ENCODE measurements around the gene TRAF3IP1.

Gene TRAF3IP1

GRCh38 chr2:238294046-238294392 is 26.3 kb upstream of the TRAF3IP1 start:
- DNase-seq (ENCODE audit: insufficient read length, low spot score): no peak
- no peak for TF ChIP-seq PAX5 (IDR thresholded peaks at IDR 0.05; ENCODE audit: insufficient read depth, low read length, severe bottlenecking)
- no peak for TF ChIP-seq TAF1 (IDR thresholded peaks at IDR 0.05; ENCODE audit: low read depth, low read length)
- no peak for TF ChIP-seq POLR2AphosphoS5 (IDR thresholded peaks at IDR 0.05; ENCODE audit: low read depth, low read length)
- TF ChIP-seq SPI1 (IDR thresholded peaks at IDR 0.05; ENCODE audit: low read depth, low read length): no peak
- no peak for TF ChIP-seq POLR2A (IDR thresholded peaks at IDR 0.05; ENCODE audit: low read depth, low read length)
- FAIRE-seq: no peak

- TF ChIP-seq POU2F2 (IDR thresholded peaks at IDR 0.05; ENCODE audit: low read depth, low read length) (no peak), POLR2A (IDR thresholded peaks at IDR 0.05; ENCODE audit: low read depth, low read length) (no peak), POLR2AphosphoS5 (IDR thresholded peaks at IDR 0.05; ENCODE audit: low read depth, low read length) (no peak), SPI1 (IDR thresholded peaks at IDR 0.05; ENCODE audit: low read depth, low read length) (no peak), PAX5 (IDR thresholded peaks at IDR 0.05; ENCODE audit: insufficient read depth, low read length, severe bottlenecking) (no peak), TAF1 (IDR thresholded peaks at IDR 0.05; ENCODE audit: low read depth, low read length) (no peak)
- DNase-seq (ENCODE audit: insufficient read length, low spot score) (no peak), FAIRE-seq (no peak)
These were observed 25.8 kb upstream of the TRAF3IP1 start for GRCh38 chr2:238294393-238295143.

DNA sequence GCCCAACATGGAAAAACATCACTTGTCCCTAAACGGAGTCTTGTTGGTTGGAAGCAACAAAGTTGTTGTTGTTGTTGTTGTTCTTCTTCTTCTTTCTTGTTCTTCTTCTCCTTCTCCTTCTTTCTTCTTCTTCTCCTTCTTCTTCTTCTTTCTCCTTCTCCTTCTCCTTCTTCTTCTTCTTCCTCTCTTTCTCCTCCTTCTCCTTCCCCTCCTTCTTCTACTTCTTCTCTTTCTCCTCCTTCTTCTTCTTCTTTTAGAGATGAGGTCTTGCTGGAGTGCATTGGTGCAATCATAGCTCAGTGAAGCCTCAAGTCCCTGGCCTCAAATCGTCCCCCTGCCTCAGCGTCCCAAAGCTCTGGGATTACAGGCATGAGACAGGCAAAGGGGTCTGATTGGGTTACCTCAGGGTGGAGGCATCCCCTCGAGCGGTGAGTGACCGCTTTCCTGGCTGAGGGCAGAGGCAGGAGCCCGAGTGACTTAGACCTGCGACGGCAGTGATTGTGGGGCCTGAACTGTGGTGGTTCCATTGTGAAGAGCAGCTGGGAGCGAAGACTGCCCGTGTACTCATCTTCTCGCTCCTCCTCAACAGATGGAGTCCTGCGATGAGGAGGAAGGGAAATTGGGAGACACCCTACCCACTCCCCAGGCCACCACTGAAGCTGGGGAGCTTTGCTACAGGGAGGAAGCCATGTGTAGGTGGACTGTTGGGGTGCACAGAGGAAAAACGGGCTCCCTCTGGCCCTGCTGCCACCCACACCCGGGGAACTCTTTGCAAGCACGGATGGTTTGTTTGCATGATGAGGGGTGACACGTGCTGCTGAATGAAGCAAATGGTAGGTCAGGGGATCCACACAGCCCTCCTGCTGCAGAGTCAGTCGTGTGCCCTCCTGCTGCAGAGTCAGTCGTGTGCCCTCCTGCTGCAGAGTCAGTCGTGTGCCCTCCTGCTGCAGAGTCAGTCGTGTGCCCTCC is 24.9 kb upstream of the TRAF3IP1 start:
- FAIRE-seq (no peak), DNase-seq (ENCODE audit: insufficient read length, low spot score) (no peak)
- no peak for TF ChIP-seq TAF1 (IDR thresholded peaks at IDR 0.05; ENCODE audit: low read depth, low read length)
- TF ChIP-seq SPI1 (IDR thresholded peaks at IDR 0.05; ENCODE audit: low read depth, low read length): no peak
- no peak for TF ChIP-seq PAX5 (IDR thresholded peaks at IDR 0.05; ENCODE audit: insufficient read depth, low read length, severe bottlenecking)
- TF ChIP-seq POLR2A (IDR thresholded peaks at IDR 0.05; ENCODE audit: low read depth, low read length): no peak
- no peak for TF ChIP-seq POU2F2 (IDR thresholded peaks at IDR 0.05; ENCODE audit: low read depth, low read length)
- no peak for TF ChIP-seq POLR2AphosphoS5 (IDR thresholded peaks at IDR 0.05; ENCODE audit: low read depth, low read length)

DNA sequence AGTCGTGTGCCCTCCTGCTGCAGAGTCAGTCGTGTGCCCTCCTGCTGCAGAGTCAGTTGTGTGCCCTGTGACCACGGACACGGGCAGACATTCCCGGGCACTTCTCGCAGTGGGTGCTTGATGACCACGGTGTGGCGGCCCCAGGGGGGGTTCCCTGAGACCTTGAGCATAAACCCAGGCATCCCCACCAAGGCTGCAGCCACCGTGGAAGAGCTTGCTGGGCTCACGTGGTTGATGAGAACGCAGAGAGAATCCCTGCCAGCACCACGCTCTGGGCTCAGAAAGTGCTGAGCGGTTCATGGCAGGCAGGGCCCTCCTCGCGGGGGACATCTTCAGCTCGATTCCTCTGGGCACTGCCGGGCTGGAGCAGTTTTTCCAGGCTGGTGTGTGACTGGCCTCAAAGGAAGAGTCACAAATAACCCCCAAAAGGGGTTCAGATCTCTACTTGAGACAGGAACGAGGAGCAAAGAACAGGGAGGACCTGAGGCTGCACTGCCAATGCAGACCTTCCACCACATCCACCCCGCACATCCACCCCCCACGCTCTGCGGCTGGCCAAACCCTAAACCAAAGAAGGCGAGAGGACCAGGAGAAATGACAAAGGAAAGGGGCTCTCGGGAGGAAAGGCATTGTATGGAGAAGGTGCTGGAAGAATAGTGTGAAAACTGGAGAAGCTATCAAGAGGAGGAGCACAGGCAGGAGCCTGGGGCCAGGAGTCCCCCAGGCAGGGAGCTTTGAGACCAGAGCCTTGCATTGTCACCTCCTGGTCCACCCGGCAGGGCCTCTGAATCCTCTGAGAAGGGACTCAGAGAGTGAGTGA is 23.5 kb upstream of the TRAF3IP1 start:
- FAIRE-seq (no peak), DNase-seq (ENCODE audit: insufficient read length, low spot score) (no peak)
- TF ChIP-seq POLR2AphosphoS5 (IDR thresholded peaks at IDR 0.05; ENCODE audit: low read depth, low read length) (no peak), TAF1 (IDR thresholded peaks at IDR 0.05; ENCODE audit: low read depth, low read length) (no peak), POLR2A (IDR thresholded peaks at IDR 0.05; ENCODE audit: low read depth, low read length) (no peak), POU2F2 (IDR thresholded peaks at IDR 0.05; ENCODE audit: low read depth, low read length) (no peak), SPI1 (IDR thresholded peaks at IDR 0.05; ENCODE audit: low read depth, low read length) (no peak), PAX5 (IDR thresholded peaks at IDR 0.05; ENCODE audit: insufficient read depth, low read length, severe bottlenecking) (no peak)

GRCh38 chr2:238299803-238300202 is 20.5 kb upstream of the TRAF3IP1 start:
- DNase-seq (ENCODE audit: insufficient read length, low spot score) (no peak), FAIRE-seq (no peak)
- TF ChIP-seq POLR2A (IDR thresholded peaks at IDR 0.05; ENCODE audit: low read depth, low read length): no peak
- no peak for TF ChIP-seq POLR2AphosphoS5 (IDR thresholded peaks at IDR 0.05; ENCODE audit: low read depth, low read length)
- no peak for TF ChIP-seq PAX5 (IDR thresholded peaks at IDR 0.05; ENCODE audit: insufficient read depth, low read length, severe bottlenecking)
- no peak for TF ChIP-seq SPI1 (IDR thresholded peaks at IDR 0.05; ENCODE audit: low read depth, low read length)
- no peak for TF ChIP-seq TAF1 (IDR thresholded peaks at IDR 0.05; ENCODE audit: low read depth, low read length)
- TF ChIP-seq POU2F2 (IDR thresholded peaks at IDR 0.05; ENCODE audit: low read depth, low read length): no peak

DNA sequence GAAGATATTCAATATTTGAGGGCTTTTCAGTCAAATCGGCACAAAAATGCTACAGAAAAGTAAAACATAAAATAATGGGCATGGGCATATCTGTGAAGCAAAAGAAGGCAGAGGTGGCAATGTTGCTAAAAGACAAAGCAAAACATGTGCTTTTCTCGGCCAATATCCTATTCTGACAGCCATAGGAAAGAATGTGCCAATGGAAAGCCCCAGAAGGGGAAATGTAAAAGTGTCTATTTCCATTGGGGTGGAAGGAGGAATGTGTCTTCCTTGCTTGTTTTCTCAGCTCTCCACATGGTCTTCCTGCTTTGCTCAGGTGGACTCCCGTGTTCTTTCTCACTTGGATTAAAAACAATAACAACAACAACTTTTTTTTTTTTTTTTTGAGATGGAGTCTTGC is 18.2 kb upstream of the TRAF3IP1 start:
- DNase-seq (ENCODE audit: insufficient read length, low spot score): no peak
- no peak for FAIRE-seq
- TF ChIP-seq PAX5 (IDR thresholded peaks at IDR 0.05; ENCODE audit: insufficient read depth, low read length, severe bottlenecking) (no peak), POU2F2 (IDR thresholded peaks at IDR 0.05; ENCODE audit: low read depth, low read length) (no peak), POLR2A (IDR thresholded peaks at IDR 0.05; ENCODE audit: low read depth, low read length) (no peak), TAF1 (IDR thresholded peaks at IDR 0.05; ENCODE audit: low read depth, low read length) (no peak), SPI1 (IDR thresholded peaks at IDR 0.05; ENCODE audit: low read depth, low read length) (no peak), POLR2AphosphoS5 (IDR thresholded peaks at IDR 0.05; ENCODE audit: low read depth, low read length) (no peak)

DNA sequence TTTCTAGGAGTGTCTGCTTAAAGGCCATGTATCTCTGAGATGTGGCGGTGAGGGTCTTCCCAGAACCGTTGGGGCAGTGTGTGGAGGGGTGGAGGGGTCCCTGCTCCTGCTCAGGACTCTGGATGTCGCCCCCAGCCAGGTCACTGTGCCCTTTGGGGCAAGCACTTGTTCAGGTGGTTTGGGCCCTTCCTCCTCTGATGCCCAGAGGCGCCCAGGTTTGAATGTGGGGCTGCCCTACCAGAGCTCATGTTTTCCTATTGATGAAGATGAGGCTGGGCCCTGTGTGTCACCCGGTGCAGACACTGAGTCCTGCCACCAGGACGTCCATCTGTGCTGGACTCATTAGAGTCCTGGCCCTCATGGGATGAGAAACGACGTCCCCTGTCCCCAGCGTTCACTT is 17.6 kb upstream of the TRAF3IP1 start:
- DNase-seq (ENCODE audit: insufficient read length, low spot score) (no peak), FAIRE-seq (no peak)
- TF ChIP-seq POLR2AphosphoS5 (IDR thresholded peaks at IDR 0.05; ENCODE audit: low read depth, low read length) (no peak), PAX5 (IDR thresholded peaks at IDR 0.05; ENCODE audit: insufficient read depth, low read length, severe bottlenecking) (no peak), POLR2A (IDR thresholded peaks at IDR 0.05; ENCODE audit: low read depth, low read length) (no peak), TAF1 (IDR thresholded peaks at IDR 0.05; ENCODE audit: low read depth, low read length) (no peak), SPI1 (IDR thresholded peaks at IDR 0.05; ENCODE audit: low read depth, low read length) (no peak), POU2F2 (IDR thresholded peaks at IDR 0.05; ENCODE audit: low read depth, low read length) (no peak)

DNA sequence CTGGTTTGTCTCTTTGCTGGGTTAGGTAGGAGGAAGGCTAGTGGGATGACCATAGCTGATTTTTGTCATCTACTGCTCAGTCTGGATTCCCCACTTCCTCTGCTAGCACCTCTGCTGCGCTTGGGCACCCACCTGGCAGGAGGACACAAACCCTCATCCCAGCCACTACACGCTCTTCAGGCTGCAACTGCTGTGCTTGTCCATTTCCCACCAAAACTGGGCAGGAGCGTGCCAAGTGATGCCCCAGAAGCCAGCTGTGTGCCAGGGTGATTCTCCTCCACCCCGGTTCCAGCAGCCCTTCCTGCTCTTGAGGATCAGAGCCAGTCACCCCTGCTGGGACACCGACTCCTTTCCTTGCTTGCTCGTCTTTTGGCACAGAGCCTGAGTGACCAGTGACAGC is 16.2 kb upstream of the TRAF3IP1 start:
- FAIRE-seq (no peak), DNase-seq (ENCODE audit: insufficient read length, low spot score) (no peak)

More for the DNA sequence above, 16.2 kb upstream of the TRAF3IP1 start:
- TF ChIP-seq POLR2AphosphoS5 (IDR thresholded peaks at IDR 0.05; ENCODE audit: low read depth, low read length) (no peak), PAX5 (IDR thresholded peaks at IDR 0.05; ENCODE audit: insufficient read depth, low read length, severe bottlenecking) (no peak), SPI1 (IDR thresholded peaks at IDR 0.05; ENCODE audit: low read depth, low read length) (no peak), POLR2A (IDR thresholded peaks at IDR 0.05; ENCODE audit: low read depth, low read length) (no peak), TAF1 (IDR thresholded peaks at IDR 0.05; ENCODE audit: low read depth, low read length) (no peak), POU2F2 (IDR thresholded peaks at IDR 0.05; ENCODE audit: low read depth, low read length) (no peak)
